ENCODE results near the gene ACY1.

The ACY1 gene

GRCh38 chr3:51966016-51966415 lies 17.3 kb upstream of the ACY1 start:
- DNase-seq = no peak

- no peak for DNase-seq
Observed at GRCh38 chr3:51966486-51966885, 16.8 kb upstream of the ACY1 start.

- no peak for DNase-seq
Observed at GRCh38 chr3:51966922-51967383, 16.4 kb upstream of the ACY1 start.

- DNase-seq = no peak
Observed at GRCh38 chr3:51967384-51968169, 15.8 kb upstream of the ACY1 start, which contains the start of gene PCBP4. Gene PCBP4 (minus strand): TSS chr3:51967454. CDS start chr3:51961240, 6,214 bp downstream.

- no peak for DNase-seq
Observed at GRCh38 chr3:51968170-51968775, 15.1 kb upstream of the ACY1 start.

- DNase-seq = no peak
Observed at GRCh38 chr3:51968883-51969678, 14.3 kb upstream of the ACY1 start.

- DNase-seq = no peak
Observed at GRCh38 chr3:51969841-51970240, 13.5 kb upstream of the ACY1 start.

- DNase-seq = no peak
Observed at GRCh38 chr3:51970606-51971300, 12.6 kb upstream of the ACY1 start.

- DNase-seq = no peak
Observed at GRCh38 chr3:51971350-51971749, 12.0 kb upstream of the ACY1 start.

GRCh38 chr3:51974277-51974962 lies 8.9 kb upstream of the ACY1 start:
- no peak for DNase-seq

- peak; percentile 79 for DNase-seq
Observed at GRCh38 chr3:51974963-51975851, 8.1 kb upstream of the ACY1 start, which contains the start of gene ABHD14A. Gene ABHD14A (plus strand): TSS chr3:51975064. CDS start chr3:51975136, 72 bp downstream.

- peak; percentile 55 for DNase-seq
Observed at GRCh38 chr3:51975852-51976549, 7.3 kb upstream of the ACY1 start.

- DNase-seq = no peak
Observed at GRCh38 chr3:51977446-51978142, 5.7 kb upstream of the ACY1 start.

- no peak for DNase-seq
Observed at GRCh38 chr3:51978143-51978502, 5.2 kb upstream of the ACY1 start.

GRCh38 chr3:51980253-51980652 lies 3.1 kb upstream of the ACY1 start:
- DNase-seq = no peak

- peak; percentile 49 for DNase-seq
Observed at GRCh38 chr3:51982352-51982837, 940 bp upstream of the ACY1 start.

GRCh38 chr3:51983578-51984268 lies 388 bp downstream of the ACY1 start:
- no peak for DNase-seq

GRCh38 chr3:51984269-51984647 lies 923 bp downstream of the ACY1 start:
- DNase-seq = no peak

- no peak for DNase-seq
Observed at GRCh38 chr3:51985063-51985462, 1.7 kb downstream of the ACY1 start.
